GM19324 (cell line): Measurements from ENCODE around the gene NDUFA6.
"Not testable (repeated sequence)": the region's sequence is repeated elsewhere in the genome, so short reads cannot be mapped to it uniquely, and the experiment has no call there.

ENCODE experiments used
- ATAC-seq: cut with Tn5 transposase; IDR thresholded peaks from one replicate; pipeline ENCODE4 v1.9.1; 2021; ENCODE audit warnings: mild to moderate bottlenecking, moderate library complexity; ENCODE audit not compliant: unreplicated experiment, low FRiP score

The NDUFA6 gene

GRCh38 chr22:42073621-42074041 is 16.9 kb downstream of the NDUFA6 start:
- no peak for ATAC-seq

DNA sequence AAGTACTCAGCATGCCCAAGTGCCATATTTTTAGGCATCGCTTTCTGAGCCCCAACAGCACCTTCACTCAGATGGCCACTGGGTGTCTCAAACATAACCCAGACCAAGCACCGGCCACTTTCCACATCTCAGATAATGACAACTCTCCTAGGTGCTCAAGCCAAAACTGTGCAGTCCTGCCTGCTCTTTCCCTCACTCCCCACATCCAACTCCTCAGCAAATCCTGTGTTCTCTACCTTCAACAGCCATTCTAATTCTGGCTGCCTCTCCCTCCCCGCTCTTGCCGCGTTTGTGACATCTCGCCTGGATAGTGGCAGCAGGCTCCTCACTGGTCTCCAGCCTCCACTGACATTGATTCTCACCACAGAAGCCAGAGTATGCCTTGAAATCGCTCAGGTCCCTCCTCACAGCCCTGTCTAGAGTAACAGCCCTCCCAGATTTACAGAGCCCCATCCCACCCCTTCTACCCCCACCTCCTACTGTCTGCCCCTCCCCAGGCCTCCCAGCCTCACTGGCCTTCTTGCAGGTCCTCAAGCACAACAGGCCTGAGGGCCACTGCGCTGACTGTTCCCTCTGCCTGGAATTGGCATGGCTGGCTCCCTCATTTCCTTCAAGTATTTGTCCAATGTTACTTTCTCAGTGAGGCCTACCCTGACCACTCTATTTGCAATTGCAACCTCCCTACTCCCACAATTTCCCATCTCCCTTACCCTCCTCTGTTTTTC is 17.8 kb downstream of the NDUFA6 start:
- no peak for ATAC-seq

GRCh38 chr22:42071508-42071907 is 19.1 kb downstream of the NDUFA6 start:
- not testable (repeated sequence) for ATAC-seq

GRCh38 chr22:42070517-42071422 is 19.8 kb downstream of the NDUFA6 start, which contains the start of gene NAGA:
Gene NAGA (minus strand): TSS chr22:42070812. CDS start chr22:42070297, 515 bp downstream.
- peak; percentile 93 for ATAC-seq

- no peak for ATAC-seq
These were observed 20.6 kb downstream of the NDUFA6 start for GRCh38 chr22:42069801-42070516.

DNA sequence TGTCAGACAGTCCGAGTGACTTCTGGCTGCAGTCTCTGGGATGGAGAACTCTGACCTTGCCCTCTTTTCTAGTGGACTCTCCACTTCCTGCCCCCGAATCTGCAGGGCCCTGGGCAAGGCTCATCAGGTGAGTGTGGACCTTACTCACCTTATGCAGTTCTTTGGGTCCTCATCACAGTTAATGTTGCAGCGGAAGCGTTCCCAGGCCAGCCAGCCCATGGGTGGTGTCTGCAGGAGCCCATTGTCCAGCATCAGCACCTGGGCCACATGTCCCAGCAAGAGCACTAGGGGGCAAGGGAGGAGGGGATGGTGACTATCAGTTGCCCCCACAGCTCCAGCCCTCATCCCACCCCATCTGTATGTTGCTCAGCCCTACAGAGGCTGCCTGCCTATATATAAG is 22.3 kb downstream of the NDUFA6 start:
- ATAC-seq, result no peak

DNA sequence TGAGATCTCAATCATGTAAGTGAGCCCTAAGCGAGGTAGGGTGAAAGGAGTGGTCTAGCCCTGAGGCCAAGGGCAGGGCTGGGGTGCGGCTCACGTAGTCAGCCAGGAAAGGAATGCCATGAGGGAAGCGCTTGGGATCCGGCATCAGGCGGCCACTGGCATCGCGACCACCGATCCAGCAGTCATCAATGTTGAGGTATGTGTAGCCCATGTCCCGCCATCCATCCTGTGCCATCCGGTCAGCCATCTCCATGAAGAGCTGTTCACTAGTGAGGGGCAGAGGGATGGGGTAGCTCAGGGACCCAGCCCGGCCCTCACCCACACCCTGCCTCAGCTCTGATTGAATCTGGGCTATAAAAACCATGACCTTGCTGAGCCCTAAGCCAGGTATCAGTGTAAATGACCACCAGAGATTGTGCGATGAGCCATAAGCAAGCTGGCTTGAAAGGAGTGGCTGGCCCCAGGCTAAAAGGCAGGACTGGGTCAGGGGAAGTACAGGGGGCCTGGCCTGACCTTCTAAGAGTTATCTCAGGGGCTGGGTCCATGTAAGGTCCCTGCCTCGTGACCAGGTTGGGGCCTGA is 22.8 kb downstream of the NDUFA6 start:
- no peak for ATAC-seq

DNA sequence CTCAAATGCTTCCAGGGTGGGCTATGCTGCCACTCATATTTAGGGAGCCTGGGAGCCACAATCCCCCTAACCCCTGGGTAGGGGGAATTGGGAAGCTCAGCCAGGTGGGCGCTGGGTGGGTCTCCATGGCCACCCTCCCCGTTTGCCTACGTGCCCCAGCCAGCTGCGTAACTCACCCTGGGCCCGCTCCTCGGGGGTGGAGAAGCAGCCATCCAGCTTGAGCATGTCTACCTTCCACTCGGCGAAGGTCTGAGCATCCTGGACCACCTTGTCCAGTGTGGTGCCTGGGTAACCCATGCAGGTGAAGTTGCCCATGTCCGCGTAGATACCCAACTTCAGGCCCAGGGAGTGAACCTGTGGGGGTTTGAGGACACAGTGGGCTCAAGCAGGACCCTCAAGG is 23.6 kb downstream of the NDUFA6 start:
- ATAC-seq, result no peak

GRCh38 chr22:42066126-42066761 is 24.3 kb downstream of the NDUFA6 start:
- no peak for ATAC-seq

- ATAC-seq, result no peak
These were observed 25.0 kb downstream of the NDUFA6 start for GRCh38 chr22:42065438-42066125.

DNA sequence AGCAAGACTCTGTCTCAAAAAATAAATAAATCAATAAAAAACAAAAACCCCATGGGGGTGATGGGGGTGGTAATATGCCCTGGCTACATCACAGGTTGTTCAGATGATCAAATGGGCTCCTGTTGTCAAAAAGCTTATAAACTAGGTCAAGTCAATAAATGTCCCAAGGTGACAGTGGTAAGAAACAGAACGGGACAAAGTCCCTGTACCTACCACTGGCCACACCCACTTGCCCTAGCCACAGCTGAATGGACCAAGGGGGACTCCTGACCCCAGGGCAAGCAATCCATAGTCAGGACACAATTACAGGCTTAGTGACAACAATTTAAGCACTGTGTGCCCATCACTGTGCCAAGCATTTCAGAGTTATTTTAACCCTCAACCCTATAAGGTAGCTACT is 25.9 kb downstream of the NDUFA6 start:
- ATAC-seq, result no peak

DNA sequence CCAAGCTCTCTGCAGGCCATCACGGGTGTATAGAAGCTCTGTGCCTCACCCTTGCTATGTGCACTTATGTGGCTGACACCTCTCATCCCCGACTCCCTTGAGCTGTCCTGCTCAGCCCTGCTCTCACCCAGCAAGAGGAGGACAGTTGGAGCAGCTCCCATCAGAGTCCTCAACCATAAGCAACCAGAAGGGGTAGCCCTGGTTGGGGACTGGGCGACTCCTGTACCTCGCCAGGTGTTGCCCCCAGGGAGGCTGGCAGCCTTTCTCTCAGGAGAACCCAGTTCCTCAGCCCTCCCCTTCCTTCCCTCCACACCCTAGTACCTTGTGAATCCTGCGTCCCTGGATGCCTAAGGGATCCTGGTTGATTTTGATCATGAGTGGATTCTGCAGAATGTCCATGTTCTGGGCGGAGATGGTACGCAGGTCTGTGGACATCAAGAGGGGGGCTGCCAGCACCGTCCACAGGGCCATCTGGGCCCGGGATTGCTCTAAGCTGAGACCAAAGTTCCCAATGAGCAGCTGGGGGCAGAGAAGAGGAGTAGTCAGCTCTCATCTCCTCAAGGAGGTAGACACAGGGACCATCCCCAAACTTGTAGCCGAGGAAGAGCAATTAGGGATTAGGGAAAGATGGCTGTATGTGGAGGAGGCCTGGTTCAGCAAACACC is 27.9 kb downstream of the NDUFA6 start:
- no peak for ATAC-seq

DNA sequence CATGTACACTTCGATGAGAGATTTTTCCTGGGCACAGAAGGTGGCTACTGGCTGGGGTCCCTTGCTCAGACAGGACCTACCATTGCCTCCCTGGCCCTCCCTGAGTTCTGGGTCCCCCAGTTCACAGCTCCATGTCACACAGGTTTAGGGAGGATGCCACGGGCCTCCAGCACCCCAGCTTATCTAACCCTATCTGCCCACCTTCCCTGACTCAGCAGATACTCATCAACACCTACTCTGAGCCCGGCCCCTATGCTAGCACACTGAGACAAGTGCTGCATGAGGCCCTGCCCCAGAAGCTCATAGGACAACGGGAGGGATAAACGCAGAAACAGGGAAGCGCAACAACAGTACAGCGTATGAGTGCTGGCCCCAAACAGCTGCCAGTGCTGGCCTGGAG is 29.5 kb downstream of the NDUFA6 start:
- ATAC-seq, result no peak

DNA sequence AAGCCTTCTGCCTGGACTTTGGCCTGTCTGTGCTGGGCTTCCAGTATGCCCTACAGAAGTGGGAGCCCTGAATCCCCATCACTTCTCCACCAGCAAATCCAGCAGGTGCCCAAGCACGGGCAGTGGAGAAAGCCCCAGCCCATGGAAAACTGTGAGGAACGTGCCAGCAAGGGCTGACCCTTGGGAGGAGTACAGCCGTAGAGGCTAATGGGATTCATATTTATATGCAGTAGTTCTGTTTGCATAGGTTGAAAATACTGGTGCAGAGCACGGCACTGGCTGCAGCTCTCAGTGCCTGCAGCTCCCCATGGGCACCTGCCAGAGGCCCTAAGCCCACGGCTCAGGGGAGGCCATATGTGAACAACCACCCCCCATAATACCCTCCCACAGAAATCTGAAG is 30.1 kb downstream of the NDUFA6 start:
- ATAC-seq, result no peak

DNA sequence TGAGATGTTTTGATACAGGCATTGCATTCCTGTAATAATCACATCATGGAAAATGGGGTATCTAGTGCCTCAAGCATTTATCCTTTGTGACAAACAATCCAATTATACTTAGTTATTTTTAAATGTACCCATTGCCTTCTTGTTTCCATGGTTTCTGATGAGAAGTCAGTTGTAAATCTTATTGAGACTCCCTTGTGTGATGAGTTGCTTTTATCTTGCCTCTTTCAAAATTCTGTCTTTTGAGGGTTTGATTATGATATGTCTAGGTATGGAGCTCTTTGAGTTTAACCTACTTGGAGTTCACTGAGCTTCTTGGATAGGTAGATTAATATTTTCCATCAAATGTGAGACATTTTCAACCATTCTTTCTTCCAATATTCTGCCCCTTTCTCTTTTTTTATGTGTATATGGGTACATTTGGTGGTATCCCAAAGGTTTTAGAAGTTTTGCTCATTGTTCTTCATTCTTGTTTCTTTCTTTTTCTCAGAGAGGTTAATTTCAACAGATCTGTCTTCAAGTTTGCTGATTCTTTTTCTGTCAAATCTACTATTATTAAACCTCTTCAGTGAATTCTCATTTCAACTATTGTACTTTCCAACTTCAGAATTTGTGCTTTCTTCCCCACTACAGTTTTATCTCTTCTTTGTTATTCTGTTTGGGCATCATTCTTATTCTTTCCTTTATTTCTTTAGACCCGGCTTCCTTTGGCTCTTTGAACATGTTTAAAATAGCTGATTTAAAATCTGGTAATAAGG is 33.6 kb downstream of the NDUFA6 start:
- no peak for ATAC-seq

DNA sequence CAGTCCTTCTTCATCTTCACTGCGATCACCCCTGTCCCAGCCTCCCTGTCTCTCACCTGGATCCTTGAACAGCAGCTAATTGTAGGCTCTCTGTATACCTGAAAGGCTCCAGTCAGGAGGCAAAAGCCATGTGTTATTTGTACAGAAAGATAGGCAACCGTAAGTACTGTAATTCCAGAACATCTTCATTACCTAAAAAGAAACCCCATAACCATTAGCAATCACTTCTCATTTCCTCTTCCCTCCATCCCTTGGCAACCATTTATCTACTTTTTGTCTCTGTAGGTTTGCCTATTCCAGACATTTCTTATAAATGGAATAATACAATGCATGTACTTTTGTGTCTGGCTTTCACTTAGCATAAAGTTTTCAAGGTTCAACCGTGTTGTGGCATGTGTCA is 37.8 kb downstream of the NDUFA6 start:
- ATAC-seq, result no peak

GRCh38 chr22:42050641-42051180 is 39.9 kb downstream of the NDUFA6 start:
- no peak for ATAC-seq

- no peak for ATAC-seq
These were observed 48.8 kb downstream of the NDUFA6 start for GRCh38 chr22:42041784-42042183.
